ENCODE measurements around the gene HIVEP3. TPM values are rescaled to one million over a fixed set of nuclear protein-coding genes. Genes with fewer than 3 reads are reported as not detected.

The HIVEP3 gene
- total RNA-seq, 1 experiment from 2014 or later: 1.4 TPM

DNA sequence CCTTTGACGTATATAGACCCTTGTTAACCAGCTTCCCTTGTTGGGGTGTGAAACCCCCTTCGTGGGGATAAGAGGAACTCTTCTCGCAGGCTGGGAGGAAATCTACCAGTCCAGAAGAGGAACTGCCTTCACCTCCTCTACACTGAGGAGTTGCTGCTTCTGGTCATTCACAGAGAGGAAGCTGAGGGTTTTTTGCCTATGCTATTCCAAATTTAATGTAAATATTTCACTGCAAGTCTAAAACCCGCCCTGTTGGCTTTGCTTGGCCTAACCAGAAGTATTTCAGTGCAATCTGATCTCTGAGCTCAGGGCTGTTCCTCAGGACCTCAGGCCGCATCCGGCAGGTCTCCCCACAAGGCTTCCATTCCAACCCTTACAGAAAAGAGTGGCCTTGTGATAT lies 150.1 kb downstream of the HIVEP3 start:
- Histone ChIP-seq H3K4ac (ENCODE audit: low read depth, low read length) (no peak overlapping the region), H3K27me3 (ENCODE audit: insufficient read depth, low read length) (no peaks in the 10 kb centered on the region), H2BK20ac (ENCODE audit: low read depth, low read length, poor library complexity, severe bottlenecking) (no peak overlapping the region), H2BK5ac (ENCODE audit: insufficient read length, low read length) (no peak overlapping the region), H3K18ac (ENCODE audit: insufficient read length, low read depth, low read length) (no peak overlapping the region), H3K79me2 (ENCODE audit: insufficient read depth, low read length) (no peaks in the 10 kb centered on the region), H3K27ac (ENCODE audit: insufficient read length, low read depth, low read length) (no peak overlapping the region), H3K14ac (ENCODE audit: insufficient read depth, low read length) (no peak overlapping the region), H3K56ac (ENCODE audit: insufficient read length, low read depth, low read length) (no peak overlapping the region), H3T11ph (ENCODE audit: low read length) (no peak overlapping the region), H3K9me3 (ENCODE audit: control insufficient read depth, low read depth, low read length) (no peaks in the 10 kb centered on the region), H4K8ac (replicated peaks; ENCODE audit: insufficient read length, low read depth, low read length) (no peak overlapping the region), H3K23me2 (ENCODE audit: insufficient read length, low read depth, low read length, poor library complexity, severe bottlenecking) (no peaks in the 10 kb centered on the region), H3K4me1 (ENCODE audit: insufficient read depth, low read length) (no peaks in the 10 kb centered on the region), H2AK5ac (ENCODE audit: insufficient read length, low read length) (no peak overlapping the region), H2AFZ (ENCODE audit: low read length) (no peak overlapping the region), H2BK15ac (ENCODE audit: low read depth, low read length) (no peak overlapping the region), H4K5ac (ENCODE audit: insufficient read length, low read depth, low read length) (no peak overlapping the region), H3K4me2 (ENCODE audit: insufficient read depth, insufficient read length, low read length) (no peak overlapping the region), H4K20me1 (ENCODE audit: control insufficient read depth, insufficient read depth, insufficient read length) (no peaks in the 10 kb centered on the region), H3K79me1 (ENCODE audit: insufficient read depth, low read depth, low read length, poor library complexity, severe bottlenecking) (no peaks in the 10 kb centered on the region), H3K23ac (ENCODE audit: insufficient read length, low read depth, low read length) (no peak overlapping the region), H4K91ac (ENCODE audit: insufficient read length, low read depth, low read length) (no peak overlapping the region), H3K9ac (ENCODE audit: extremely low read depth, insufficient read length, low read length) (no peak overlapping the region), H2BK12ac (ENCODE audit: insufficient read length, low read depth, low read length) (no peak overlapping the region), H2BK120ac (ENCODE audit: low read depth, low read length, poor library complexity, severe bottlenecking) (no peak overlapping the region)
- H3K9me3 Mint-ChIP-seq: no peaks in the 10 kb centered on the region
- H3K27ac Mint-ChIP-seq: no peak overlapping the region
- H3K4me1 Mint-ChIP-seq: peaks cover 0 to 5% of the 10 kb centered on the region in 2 experiments; a peak in 3 of 4 replicates
- no peaks in the 10 kb centered on the region for H3K36me3 Mint-ChIP-seq (ENCODE audit: insufficient read depth in 1 of 3, low read depth in 3 of 3)
- TF ChIP-seq, protein P1, sequence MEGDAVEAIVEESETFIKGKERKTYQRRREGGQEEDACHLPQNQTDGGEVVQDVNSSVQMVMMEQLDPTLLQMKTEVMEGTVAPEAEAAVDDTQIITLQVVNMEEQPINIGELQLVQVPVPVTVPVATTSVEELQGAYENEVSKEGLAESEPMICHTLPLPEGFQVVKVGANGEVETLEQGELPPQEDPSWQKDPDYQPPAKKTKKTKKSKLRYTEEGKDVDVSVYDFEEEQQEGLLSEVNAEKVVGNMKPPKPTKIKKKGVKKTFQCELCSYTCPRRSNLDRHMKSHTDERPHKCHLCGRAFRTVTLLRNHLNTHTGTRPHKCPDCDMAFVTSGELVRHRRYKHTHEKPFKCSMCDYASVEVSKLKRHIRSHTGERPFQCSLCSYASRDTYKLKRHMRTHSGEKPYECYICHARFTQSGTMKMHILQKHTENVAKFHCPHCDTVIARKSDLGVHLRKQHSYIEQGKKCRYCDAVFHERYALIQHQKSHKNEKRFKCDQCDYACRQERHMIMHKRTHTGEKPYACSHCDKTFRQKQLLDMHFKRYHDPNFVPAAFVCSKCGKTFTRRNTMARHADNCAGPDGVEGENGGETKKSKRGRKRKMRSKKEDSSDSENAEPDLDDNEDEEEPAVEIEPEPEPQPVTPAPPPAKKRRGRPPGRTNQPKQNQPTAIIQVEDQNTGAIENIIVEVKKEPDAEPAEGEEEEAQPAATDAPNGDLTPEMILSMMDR (conservative IDR thresholded peaks at IDR 0.05): no peak
- DNase-seq: no peak
- no peak overlapping the region for H3K4me3 Mint-ChIP-seq
- no peaks in the 10 kb centered on the region; the same call in none of the 2 replicates for H3K27me3 Mint-ChIP-seq (ENCODE audit: low read depth)
- WGBS (ENCODE audit: extremely low coverage, insufficient read length, low lambda C conversion rate): no CpG with 5 or more reads among the region's 6 CpGs

Data from H9 (cell line).